NCI-H2107 treated with DMSO at 0.1 percent for 48 hours (cell line): ENCODE data around the gene AFF1.
"Not testable (repeated sequence)": the region's sequence is repeated elsewhere in the genome, so short reads cannot be mapped to it uniquely, and the experiment has no call there.

ENCODE experiments used
- DNase-seq: peaks from one replicate; lab custom pipeline; 2025; ENCODE audit not compliant: unreplicated experiment; lab: John Stamatoyannopoulos, UW

Gene AFF1

DNA sequence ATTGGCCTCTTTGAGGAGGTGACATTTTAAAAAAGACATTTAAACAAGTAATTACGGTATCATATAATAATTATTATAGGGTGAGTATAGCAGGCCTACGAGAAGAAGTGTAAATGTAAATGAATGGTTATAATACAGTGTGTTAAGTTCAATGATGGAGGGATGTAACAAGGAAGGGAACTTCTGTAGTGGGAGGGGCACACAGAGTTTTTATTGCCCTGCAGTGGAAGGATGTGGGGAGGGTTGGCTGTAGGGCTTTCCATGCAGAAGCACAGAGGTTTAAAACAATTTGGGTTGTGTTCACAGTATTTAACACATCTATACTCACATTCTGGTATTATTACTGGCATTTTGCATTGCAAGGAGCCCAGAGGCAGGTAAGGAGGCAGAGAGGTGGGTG lies 41.1 kb downstream of the AFF1 start:
- DNase-seq, result no peak

- DNase-seq, result no peak
These were observed 42.1 kb downstream of the AFF1 start for GRCh38 chr4:86976801-86977485.

- DNase-seq, result no peak
These were observed 42.9 kb downstream of the AFF1 start for GRCh38 chr4:86977621-86978184.

DNA sequence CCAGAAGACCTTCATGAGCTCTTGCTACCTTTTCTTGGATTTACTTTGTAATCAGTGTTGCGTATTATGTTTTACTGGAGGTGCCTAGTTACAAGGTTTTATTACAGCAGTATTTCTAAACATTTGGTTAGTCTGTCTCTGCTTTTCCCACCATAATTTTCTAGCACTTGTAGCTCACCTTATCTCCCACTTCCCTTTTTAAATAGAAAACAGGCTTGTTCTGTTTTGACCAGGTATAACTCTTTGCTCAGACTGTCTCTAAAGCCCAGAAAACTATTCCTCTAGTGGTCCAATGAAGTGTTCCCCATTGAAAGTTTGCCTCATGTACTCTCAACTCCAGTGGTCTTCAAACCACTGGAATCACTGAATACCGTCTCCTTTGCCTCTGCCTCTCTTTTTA lies 43.9 kb downstream of the AFF1 start:
- no peak for DNase-seq

DNA sequence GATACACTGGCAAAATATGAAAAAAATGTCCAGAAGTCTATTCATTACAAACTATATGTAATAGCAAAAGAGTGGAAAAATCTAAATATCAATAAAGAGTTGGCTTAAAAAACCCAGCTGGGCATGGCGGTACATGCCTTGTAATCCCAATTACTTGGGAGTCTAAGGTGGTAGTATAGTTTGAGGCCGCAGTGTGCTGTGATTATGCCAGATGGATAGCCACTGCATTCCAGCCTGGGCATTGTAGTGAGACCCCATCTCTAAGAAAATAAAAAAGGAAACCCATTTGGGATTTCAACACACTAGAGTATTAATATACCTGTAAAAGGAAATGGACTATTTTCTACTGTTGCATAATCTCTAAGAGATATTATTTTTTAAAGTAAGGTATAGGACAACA lies 45.4 kb downstream of the AFF1 start:
- no peak for DNase-seq

GRCh38 chr4:86981789-86982188 lies 47.0 kb downstream of the AFF1 start:
- DNase-seq, result no peak

DNA sequence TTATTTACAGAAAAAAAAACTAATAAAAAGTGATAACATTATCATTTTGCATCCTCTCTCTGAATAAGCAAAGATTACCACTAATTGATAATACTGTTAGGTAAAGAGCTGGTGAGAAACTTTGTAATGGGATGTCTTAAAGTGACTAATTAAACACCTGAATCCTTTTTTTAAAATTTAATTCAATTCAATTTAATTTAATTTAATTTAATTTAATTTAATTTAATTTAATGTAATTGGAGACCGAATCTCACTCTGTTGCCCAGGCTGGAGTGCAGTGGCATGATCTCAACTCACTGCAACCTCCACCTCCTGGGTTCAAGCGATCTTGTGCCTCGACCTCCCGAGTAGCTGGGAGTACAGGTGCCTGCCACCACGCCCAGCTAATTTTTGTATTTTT lies 51.0 kb downstream of the AFF1 start:
- not testable (repeated sequence) for DNase-seq

GRCh38 chr4:86989658-86990057 lies 54.8 kb downstream of the AFF1 start:
- not testable (repeated sequence) for DNase-seq

DNA sequence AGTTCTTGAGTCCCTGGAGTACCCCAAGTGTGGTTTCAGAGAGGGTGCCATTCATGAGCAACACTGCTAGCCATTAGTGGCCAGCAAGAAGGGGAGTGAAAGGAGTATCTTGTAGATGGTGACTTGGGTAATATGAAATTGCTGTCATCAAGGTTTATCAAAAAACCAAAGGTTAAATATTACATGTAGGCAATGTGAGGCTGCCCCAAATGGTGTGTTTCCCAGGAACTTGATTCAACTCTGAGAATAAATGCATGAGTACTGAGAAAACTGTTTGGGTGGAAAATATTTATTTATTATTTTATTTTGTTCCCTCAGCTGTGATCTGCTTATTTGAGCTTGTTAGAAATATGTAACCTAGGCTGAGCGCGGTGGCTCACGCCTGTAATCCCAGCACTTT lies 55.7 kb downstream of the AFF1 start:
- no peak for DNase-seq

- DNase-seq, result no peak
These were observed 57.2 kb downstream of the AFF1 start for GRCh38 chr4:86991994-86992393.

DNA sequence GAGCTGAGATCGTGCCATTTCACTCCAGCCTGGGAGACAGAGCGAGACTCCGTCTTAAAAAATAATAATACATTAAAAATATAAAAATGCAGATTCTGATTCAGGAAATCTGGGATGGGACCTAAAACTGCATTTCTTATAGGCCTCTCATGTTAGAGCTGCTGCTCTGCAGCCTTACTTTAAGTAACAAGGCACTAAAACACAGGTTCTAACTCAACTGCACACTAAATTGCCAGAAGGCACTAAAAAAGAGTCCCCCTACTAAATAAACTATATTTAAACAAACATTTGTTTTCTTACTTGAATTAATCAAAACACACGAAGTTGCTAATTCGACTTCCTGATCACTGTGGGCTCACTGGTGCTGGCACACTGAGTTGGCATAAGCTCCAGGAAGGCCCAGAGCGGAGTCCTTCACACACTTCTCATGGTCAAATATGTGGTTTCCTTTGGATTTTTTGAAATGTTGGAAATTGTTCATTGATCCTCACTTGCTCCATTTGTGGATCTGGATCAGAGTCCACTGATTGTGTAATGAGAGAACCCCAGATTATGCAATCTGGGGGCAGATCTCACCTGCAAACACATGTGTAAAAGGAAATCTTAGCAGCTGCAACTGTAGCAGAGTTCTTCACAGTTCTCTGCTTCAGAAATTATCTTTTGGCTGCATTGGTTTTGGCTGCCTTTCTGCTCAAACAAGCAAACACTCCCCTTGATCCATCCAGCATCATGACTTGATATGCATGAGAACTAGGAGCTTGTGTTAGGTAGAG lies 59.3 kb downstream of the AFF1 start:
- no peak for DNase-seq

DNA sequence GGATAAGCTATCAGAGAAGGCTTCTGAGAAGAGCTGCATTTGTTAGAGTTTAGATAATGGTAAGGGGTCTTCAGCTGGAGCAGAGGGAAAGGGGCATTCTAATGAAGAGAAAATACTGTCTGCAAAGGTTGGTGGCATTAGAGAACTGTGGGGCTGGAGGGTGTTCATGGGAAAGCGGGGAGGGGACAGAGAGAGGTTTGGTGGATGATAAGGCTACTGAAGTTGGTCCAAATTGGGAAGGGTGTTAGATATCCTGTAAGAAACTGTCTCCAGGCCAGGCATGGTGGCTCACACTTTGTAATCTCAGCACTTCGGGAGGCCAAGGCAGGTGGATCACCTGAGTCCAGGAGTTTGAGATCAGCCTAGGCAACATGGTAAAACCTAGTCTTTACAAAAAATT lies 59.9 kb downstream of the AFF1 start:
- no peak for DNase-seq

DNA sequence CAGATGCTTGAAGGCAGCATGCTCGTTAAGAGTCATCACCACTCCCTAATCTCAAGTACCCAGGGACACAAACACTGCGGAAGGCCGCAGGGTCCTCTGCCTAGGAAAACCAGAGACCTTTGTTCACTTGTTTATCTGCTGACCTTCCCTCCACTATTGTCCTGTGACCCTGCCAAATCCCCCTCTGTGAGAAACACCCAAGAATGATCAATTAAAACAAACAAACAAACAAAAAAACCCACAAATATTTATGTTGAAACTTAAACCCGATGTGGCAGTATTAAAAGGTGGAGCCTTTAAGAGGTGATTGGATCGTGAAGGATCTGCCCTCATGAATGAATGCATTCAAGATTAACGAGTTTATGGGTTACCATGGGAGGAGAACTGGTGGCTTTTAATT lies 61.7 kb downstream of the AFF1 start:
- not testable (repeated sequence) for DNase-seq

- DNase-seq, result no peak
These were observed 64.4 kb downstream of the AFF1 start for GRCh38 chr4:86999136-86999643.

- DNase-seq, result no peak
These were observed 67.9 kb downstream of the AFF1 start for GRCh38 chr4:87002682-87003043.

DNA sequence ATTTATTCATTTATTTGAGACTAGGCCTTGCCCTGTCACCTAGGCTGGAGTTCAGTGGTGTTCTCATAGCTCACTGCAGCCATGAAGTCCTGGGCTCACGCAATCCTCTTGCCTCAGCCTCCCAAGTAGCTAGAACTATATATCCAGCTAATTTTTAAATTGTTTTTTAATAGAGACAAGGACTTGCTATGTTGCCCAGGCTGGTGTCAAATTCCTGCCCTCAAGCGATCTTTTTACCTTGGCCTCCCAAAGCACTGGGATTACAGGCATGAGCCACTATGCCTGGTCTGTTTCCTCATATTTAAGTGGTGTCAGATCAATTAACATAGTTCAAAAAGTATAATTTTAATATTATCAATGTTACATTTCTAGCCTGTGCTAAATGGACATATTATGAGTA lies 68.5 kb downstream of the AFF1 start:
- DNase-seq, result no peak

- no peak for DNase-seq
These were observed 70.5 kb downstream of the AFF1 start for GRCh38 chr4:87005369-87005689.

DNA sequence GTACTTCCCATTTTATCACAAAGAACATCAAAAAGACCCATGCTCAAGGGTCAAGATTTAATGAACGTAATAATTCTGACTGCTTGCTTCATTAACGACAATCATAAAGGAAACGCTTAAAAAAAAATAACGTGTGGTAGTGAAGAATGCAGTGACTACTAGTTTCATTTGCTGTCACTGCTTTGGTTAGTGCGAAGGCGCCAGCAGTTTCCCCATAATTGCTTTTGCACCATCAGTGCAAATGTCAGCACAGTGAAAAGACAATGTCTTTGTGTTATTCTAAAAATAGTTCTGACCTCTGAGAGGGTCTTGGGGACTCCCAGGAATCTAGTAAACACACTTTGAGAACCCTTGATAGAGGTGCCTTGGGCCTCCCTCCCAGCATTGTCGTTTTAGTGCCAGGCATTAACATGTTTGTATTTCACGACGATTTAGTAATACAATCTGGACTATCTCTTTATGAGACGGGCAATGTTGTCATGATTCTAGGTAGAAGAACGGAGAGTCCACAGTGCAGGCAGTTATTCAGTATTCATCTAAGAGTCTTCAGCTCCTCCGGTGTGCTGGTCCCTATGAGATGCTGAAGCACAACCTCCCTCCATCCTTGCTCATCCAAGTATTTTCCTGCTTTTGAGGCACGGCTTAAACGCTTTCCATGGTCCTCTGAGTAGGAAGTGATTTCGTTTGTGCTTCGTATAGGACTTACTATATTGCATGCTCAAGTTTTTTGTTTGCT lies 71.0 kb downstream of the AFF1 start:
- peak; percentile 64 for DNase-seq

DNA sequence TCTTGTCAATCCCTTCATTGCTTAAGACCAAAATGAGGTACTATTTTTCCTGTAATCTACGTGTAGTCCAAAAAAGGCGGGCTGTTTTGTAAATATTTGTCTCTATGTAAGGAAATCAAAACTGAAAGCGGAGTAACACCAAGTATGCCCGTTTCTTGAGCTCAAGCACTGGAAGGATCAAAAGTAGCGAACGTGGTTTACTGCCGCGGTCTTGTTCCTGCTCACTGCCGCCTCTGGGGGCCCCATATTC lies 71.5 kb downstream of the AFF1 start:
- no peak for DNase-seq

- DNase-seq, result peak; percentile 89
These were observed 72.1 kb downstream of the AFF1 start for GRCh38 chr4:87006676-87007527.
